Measurements from ENCODE around the gene SF3B4.

Gene SF3B4

GRCh38 chr1:149936170-149936991, 8.8 kb upstream of the SF3B4 start, which contains the start of gene MTMR11:
Gene MTMR11 (minus strand): TSS chr1:149936879. CDS start chr1:149936647, 232 bp downstream.
- POLR2A ChIA-PET: interaction anchor here (1.2 to 11.1 kb wide), 2 partner anchors 8 to 49 kb away, joined by 11 to 133 read pairs; a partner anchor contains a TSS
- TF ChIP-seq ZNF384 (IDR thresholded peaks at IDR 0.05) (no peak), LEF1 (IDR thresholded peaks at IDR 0.05; ENCODE audit: borderline replicate concordance) (no peak), CTBP1 (IDR thresholded peaks at IDR 0.05; ENCODE audit: borderline replicate concordance) (no peak), ELF4 (IDR thresholded peaks at IDR 0.05) (no peak), NFRKB (IDR thresholded peaks at IDR 0.05) (no peak), L3MBTL2 (conservative IDR thresholded peaks at IDR 0.05) (no peak; the same call in 1 of the 2 replicates), SUZ12 (IDR thresholded peaks at IDR 0.05) (no peak), PKNOX1 (IDR thresholded peaks at IDR 0.05) (no peak), ARNT (IDR thresholded peaks at IDR 0.05) (no peak), HDGF (IDR thresholded peaks at IDR 0.05; ENCODE audit: borderline replicate concordance) (no peak), BHLHE40 (IDR thresholded peaks at IDR 0.05; ENCODE audit: borderline replicate concordance) (no peak), FOXA1 (IDR thresholded peaks at IDR 0.05) (no peak), TARDBP (IDR thresholded peaks at IDR 0.05) (no peak), FOXK2 (IDR thresholded peaks at IDR 0.05) (no peak)
- DNase-seq (ENCODE audit: extremely low spot score): peak; percentile 51
- CTCF ChIA-PET: no interaction called here

- TF ChIP-seq FOXM1 (IDR thresholded peaks at IDR 0.05; ENCODE audit: borderline replicate concordance) (no peak), HDGF (IDR thresholded peaks at IDR 0.05; ENCODE audit: borderline replicate concordance) (no peak), BHLHE40 (IDR thresholded peaks at IDR 0.05; ENCODE audit: borderline replicate concordance) (no peak), FOXA1 (IDR thresholded peaks at IDR 0.05) (no peak), PKNOX1 (IDR thresholded peaks at IDR 0.05) (no peak), L3MBTL2 (conservative IDR thresholded peaks at IDR 0.05) (no peak), ELF4 (IDR thresholded peaks at IDR 0.05) (no peak), LEF1 (IDR thresholded peaks at IDR 0.05; ENCODE audit: borderline replicate concordance) (no peak), TARDBP (IDR thresholded peaks at IDR 0.05) (no peak)
- CTCF ChIA-PET: no interaction called here
- POLR2A ChIA-PET: interaction anchor here (0.6 to 11.1 kb wide), 2 partner anchors 47 to 328 kb away, joined by 3 to 133 read pairs; a partner anchor contains a TSS
- no peak for DNase-seq (ENCODE audit: extremely low spot score)
Observed at GRCh38 chr1:149934356-149934755, 6.8 kb upstream of the SF3B4 start.

- DNase-seq (ENCODE audit: extremely low spot score): no peak
- TF ChIP-seq SP1 (IDR thresholded peaks at IDR 0.05): no peak
- POLR2A ChIA-PET: interaction anchor here (0.5 to 11.1 kb wide), 3 partner anchors 26 to 232 kb away, joined by 3 to 133 read pairs (median 3); a partner anchor contains a TSS
- CTCF ChIA-PET: no interaction called here
Observed at GRCh38 chr1:149933208-149933607, 5.6 kb upstream of the SF3B4 start.

GRCh38 chr1:149932474-149932873, 4.9 kb upstream of the SF3B4 start:
- TF ChIP-seq TARDBP (IDR thresholded peaks at IDR 0.05) (no peak), ZNF384 (IDR thresholded peaks at IDR 0.05) (no peak), CTBP1 (IDR thresholded peaks at IDR 0.05; ENCODE audit: borderline replicate concordance) (no peak), L3MBTL2 (conservative IDR thresholded peaks at IDR 0.05) (no peak), BHLHE40 (IDR thresholded peaks at IDR 0.05; ENCODE audit: borderline replicate concordance) (no peak), FOXA1 (IDR thresholded peaks at IDR 0.05) (no peak), LEF1 (IDR thresholded peaks at IDR 0.05; ENCODE audit: borderline replicate concordance) (no peak), ARNT (IDR thresholded peaks at IDR 0.05) (no peak), NFRKB (IDR thresholded peaks at IDR 0.05) (no peak), FOXK2 (IDR thresholded peaks at IDR 0.05) (no peak), FOXM1 (IDR thresholded peaks at IDR 0.05; ENCODE audit: borderline replicate concordance) (no peak), PKNOX1 (IDR thresholded peaks at IDR 0.05) (no peak), ELF4 (IDR thresholded peaks at IDR 0.05) (no peak), SP1 (IDR thresholded peaks at IDR 0.05) (no peak), HDGF (IDR thresholded peaks at IDR 0.05; ENCODE audit: borderline replicate concordance) (no peak), SUZ12 (IDR thresholded peaks at IDR 0.05) (no peak)
- DNase-seq (ENCODE audit: extremely low spot score): no peak
- POLR2A ChIA-PET: interaction anchor here (0.5 to 11.1 kb wide), 2 partner anchors 45 to 233 kb away, joined by 3 to 133 read pairs; a partner anchor contains a TSS
- CTCF ChIA-PET: no interaction called here

GRCh38 chr1:149931212-149931790, 3.7 kb upstream of the SF3B4 start:
- ChIA-PET CTCF (no interaction called here), POLR2A (interaction anchor here (1.0 to 11.1 kb wide), 2 partner anchors 44 to 78 kb away, joined by 3 to 133 read pairs; a partner anchor contains a TSS)
- DNase-seq (ENCODE audit: extremely low spot score): no peak
- no peak for TF ChIP-seq ARNT (IDR thresholded peaks at IDR 0.05)
- no peak for TF ChIP-seq FOXM1 (IDR thresholded peaks at IDR 0.05; ENCODE audit: borderline replicate concordance)
- TF ChIP-seq CTBP1 (IDR thresholded peaks at IDR 0.05; ENCODE audit: borderline replicate concordance): no peak
- TF ChIP-seq ELF4 (IDR thresholded peaks at IDR 0.05): no peak
- TF ChIP-seq PKNOX1 (IDR thresholded peaks at IDR 0.05): no peak
- no peak for TF ChIP-seq SUZ12 (IDR thresholded peaks at IDR 0.05)
- TF ChIP-seq HDGF (IDR thresholded peaks at IDR 0.05; ENCODE audit: borderline replicate concordance): no peak
- TF ChIP-seq BHLHE40 (IDR thresholded peaks at IDR 0.05; ENCODE audit: borderline replicate concordance): no peak
- no peak for TF ChIP-seq LEF1 (IDR thresholded peaks at IDR 0.05; ENCODE audit: borderline replicate concordance)
- no peak for TF ChIP-seq FOXA1 (IDR thresholded peaks at IDR 0.05)
- TF ChIP-seq FOXK2 (IDR thresholded peaks at IDR 0.05): no peak
- TF ChIP-seq SP1 (IDR thresholded peaks at IDR 0.05): no peak
- no peak for TF ChIP-seq ZNF384 (IDR thresholded peaks at IDR 0.05)
- no peak for TF ChIP-seq NFRKB (IDR thresholded peaks at IDR 0.05)

All from HEK293T (cell line).